ENCODE results near the gene NPY4R2. TPM values are rescaled to one million over a fixed set of nuclear protein-coding genes. Genes with fewer than 3 reads are reported as not detected.
"Not testable (repeated sequence)": the region's sequence is repeated elsewhere in the genome, so short reads cannot be mapped to it uniquely, and the experiment has no call there.

The NPY4R2 gene
- total and polyA plus RNA-seq, 2 donors (not counting 3 experiments of a cell fraction or from before 2014, with no cell fraction given): not detected

DNA sequence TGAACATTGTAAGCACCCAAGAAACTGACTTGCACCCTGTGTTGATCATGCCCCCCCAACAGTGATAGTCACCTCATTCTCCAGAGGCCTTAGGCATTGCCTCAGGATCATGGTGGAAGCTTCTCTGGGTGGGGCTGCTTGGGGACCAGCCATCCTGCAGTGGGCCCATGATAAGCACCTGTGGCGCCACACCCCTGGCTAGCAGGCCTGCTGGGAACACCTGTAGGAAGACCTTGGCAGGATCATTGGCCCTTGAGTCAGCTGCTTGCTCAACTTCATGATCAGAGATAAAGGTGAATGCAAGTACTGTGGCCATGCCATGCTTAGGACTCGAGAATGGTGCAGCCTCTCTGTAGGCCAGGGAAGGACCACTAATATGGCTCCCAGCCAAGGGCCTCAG lies 42.2 kb downstream of the NPY4R2 start:
- H3K27me3 ChIP-seq (ENCODE audit: control insufficient read depth in 2 of 2, insufficient read depth in 2 of 2, low read length in 2 of 2); H3K36me3 ChIP-seq (ENCODE audit: control insufficient read depth in 2 of 2, extremely low read depth in 1 of 2, insufficient read depth in 2 of 2, low read length in 2 of 2); H3K4me2 ChIP-seq (ENCODE audit: insufficient read depth, low read length); H3K9me3 ChIP-seq (replicated peaks; ENCODE audit: control insufficient read depth, insufficient read depth, low read length); H3K27ac ChIP-seq (ENCODE audit: insufficient read depth, low read depth, low read length); H3K9me1 ChIP-seq (replicated peaks; ENCODE audit: control insufficient read depth, extremely low read depth, insufficient read depth, low read length); H3K79me2 ChIP-seq (ENCODE audit: control insufficient read depth, insufficient read depth, low read length); intact Hi-C loops (cut with micrococcal nuclease); DNase-seq (ENCODE audit: low read depth, low spot score); H3K4me1 ChIP-seq (ENCODE audit: control insufficient read depth, extremely low read depth, insufficient read depth, low read length); H3K4me3 ChIP-seq (replicated peaks in 1 of 3; ENCODE audit: insufficient read depth in 1 of 3, low read depth in 1 of 3, low read length in 3 of 3); H3K9ac ChIP-seq (replicated peaks; ENCODE audit: extremely low read depth, insufficient read depth, low read length); CTCF ChIA-PET; H2AFZ ChIP-seq (ENCODE audit: low read depth, low read length); H4K20me1 ChIP-seq (replicated peaks; ENCODE audit: control insufficient read depth, extremely low read depth, insufficient read depth, low read length); POLR2A ChIA-PET; FAIRE-seq; dilution Hi-C loops (cut with MboI; ENCODE audit: extremely low pct_ligation_motif_present, low sequenced_read_pairs); BruUV-seq (replicated peaks): not testable (repeated sequence)

DNA sequence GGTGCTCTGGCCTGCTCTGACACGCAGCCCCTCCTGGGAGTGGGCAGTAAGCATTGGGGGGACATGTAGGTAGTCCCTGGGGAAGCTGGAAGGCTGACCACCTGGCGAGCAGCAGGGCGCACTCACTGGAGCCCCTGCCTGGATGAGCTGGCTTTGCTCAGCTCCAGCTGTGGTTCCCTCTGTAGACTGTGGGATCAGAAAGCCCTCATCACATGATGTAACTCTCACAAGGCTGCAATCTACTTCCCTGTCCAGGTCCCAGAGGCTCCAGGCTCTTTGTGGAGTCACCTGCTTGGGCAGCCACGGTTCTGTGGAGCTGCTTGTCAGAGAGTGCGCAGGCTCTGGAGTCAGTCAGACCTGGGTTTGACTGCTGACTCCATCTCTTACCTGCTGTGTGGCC lies 44.3 kb downstream of the NPY4R2 start:
- POLR2A ChIA-PET; H3K9me3 ChIP-seq (replicated peaks; ENCODE audit: control insufficient read depth, insufficient read depth, low read length); H3K9me1 ChIP-seq (replicated peaks; ENCODE audit: control insufficient read depth, extremely low read depth, insufficient read depth, low read length); H3K4me3 ChIP-seq (replicated peaks in 1 of 3; ENCODE audit: insufficient read depth in 1 of 3, low read depth in 1 of 3, low read length in 3 of 3); CTCF ChIA-PET; H4K20me1 ChIP-seq (replicated peaks; ENCODE audit: control insufficient read depth, extremely low read depth, insufficient read depth, low read length); H2AFZ ChIP-seq (ENCODE audit: low read depth, low read length); H3K4me1 ChIP-seq (ENCODE audit: control insufficient read depth, extremely low read depth, insufficient read depth, low read length); H3K27me3 ChIP-seq (ENCODE audit: control insufficient read depth in 2 of 2, insufficient read depth in 2 of 2, low read length in 2 of 2); BruUV-seq (replicated peaks); H3K4me2 ChIP-seq (ENCODE audit: insufficient read depth, low read length); H3K36me3 ChIP-seq (ENCODE audit: control insufficient read depth in 2 of 2, extremely low read depth in 1 of 2, insufficient read depth in 2 of 2, low read length in 2 of 2); dilution Hi-C loops (cut with MboI; ENCODE audit: extremely low pct_ligation_motif_present, low sequenced_read_pairs); DNase-seq (ENCODE audit: low read depth, low spot score); H3K9ac ChIP-seq (replicated peaks; ENCODE audit: extremely low read depth, insufficient read depth, low read length); intact Hi-C loops (cut with micrococcal nuclease); H3K27ac ChIP-seq (ENCODE audit: insufficient read depth, low read depth, low read length); FAIRE-seq; H3K79me2 ChIP-seq (ENCODE audit: control insufficient read depth, insufficient read depth, low read length): not testable (repeated sequence)

DNA sequence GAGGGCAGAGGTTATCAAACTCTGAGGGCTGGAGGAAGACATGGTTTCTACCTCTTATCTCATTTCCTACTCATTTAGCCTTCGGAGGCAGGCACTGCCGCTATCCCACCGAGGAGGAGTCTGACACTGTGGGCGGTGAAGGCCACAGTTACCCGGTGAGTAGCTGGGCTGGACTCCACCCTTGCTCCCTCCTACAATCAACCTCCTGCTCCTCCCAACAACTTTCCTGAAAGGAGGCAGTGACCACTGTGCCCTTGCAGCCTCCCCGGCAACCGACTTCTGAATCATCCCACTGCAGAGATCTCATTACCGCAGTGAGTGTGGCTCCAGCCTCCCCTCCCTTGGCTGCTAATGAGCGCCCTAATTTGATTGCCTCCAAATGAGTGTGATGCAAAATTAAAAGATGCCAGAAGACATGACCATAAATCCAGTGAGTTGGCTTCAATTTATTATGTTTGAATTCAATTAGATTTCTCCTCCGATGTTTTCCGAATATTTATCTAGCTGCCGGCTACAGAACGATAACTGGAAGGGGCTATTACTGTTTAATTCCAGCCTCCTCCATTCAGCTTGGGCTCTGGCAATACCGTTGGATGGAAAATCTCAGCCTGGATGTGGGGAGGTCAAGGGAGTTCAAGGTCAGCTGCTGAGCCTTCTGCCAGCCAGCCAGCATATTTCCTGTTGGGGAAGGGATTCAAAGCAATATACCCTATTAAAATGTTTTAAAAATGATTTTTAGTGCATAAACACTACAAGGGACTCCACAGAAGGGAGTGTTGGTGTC lies 46.0 kb downstream of the NPY4R2 start:
- POLR2A ChIA-PET; H3K36me3 ChIP-seq (ENCODE audit: control insufficient read depth in 2 of 2, extremely low read depth in 1 of 2, insufficient read depth in 2 of 2, low read length in 2 of 2); dilution Hi-C loops (cut with MboI; ENCODE audit: extremely low pct_ligation_motif_present, low sequenced_read_pairs); H3K9me1 ChIP-seq (replicated peaks; ENCODE audit: control insufficient read depth, extremely low read depth, insufficient read depth, low read length); H4K20me1 ChIP-seq (replicated peaks; ENCODE audit: control insufficient read depth, extremely low read depth, insufficient read depth, low read length); H3K27ac ChIP-seq (ENCODE audit: insufficient read depth, low read depth, low read length); H3K9ac ChIP-seq (replicated peaks; ENCODE audit: extremely low read depth, insufficient read depth, low read length); H3K4me2 ChIP-seq (ENCODE audit: insufficient read depth, low read length); H2AFZ ChIP-seq (ENCODE audit: low read depth, low read length); H3K79me2 ChIP-seq (ENCODE audit: control insufficient read depth, insufficient read depth, low read length); H3K9me3 ChIP-seq (replicated peaks; ENCODE audit: control insufficient read depth, insufficient read depth, low read length); H3K27me3 ChIP-seq (ENCODE audit: control insufficient read depth in 2 of 2, insufficient read depth in 2 of 2, low read length in 2 of 2); FAIRE-seq; H3K4me1 ChIP-seq (ENCODE audit: control insufficient read depth, extremely low read depth, insufficient read depth, low read length); intact Hi-C loops (cut with micrococcal nuclease); BruUV-seq (replicated peaks); DNase-seq (ENCODE audit: low read depth, low spot score); H3K4me3 ChIP-seq (replicated peaks in 1 of 3; ENCODE audit: insufficient read depth in 1 of 3, low read depth in 1 of 3, low read length in 3 of 3); CTCF ChIA-PET: not testable (repeated sequence)

DNA sequence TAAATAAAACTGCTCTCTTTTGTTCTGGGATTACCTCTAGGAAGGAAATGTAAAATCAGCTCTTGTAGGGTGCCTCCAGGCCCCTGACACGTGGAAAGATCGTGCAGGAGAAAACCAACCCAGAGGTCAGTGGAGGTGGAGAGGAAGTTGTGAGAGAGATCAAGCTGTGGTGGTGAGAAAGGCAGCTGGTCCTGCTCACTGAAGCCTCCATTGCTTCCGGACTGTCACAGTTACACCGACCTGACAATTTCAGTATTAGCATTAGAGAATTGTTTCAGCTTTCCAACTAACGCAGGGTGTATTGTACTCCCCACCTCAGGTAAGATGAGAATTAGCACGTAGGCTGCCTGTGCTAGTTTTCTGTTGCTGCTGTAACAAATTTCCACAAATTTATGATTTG lies 50.5 kb downstream of the NPY4R2 start:
- H3K27me3 ChIP-seq (ENCODE audit: control insufficient read depth in 2 of 2, insufficient read depth in 2 of 2, low read length in 2 of 2); H3K4me1 ChIP-seq (ENCODE audit: control insufficient read depth, extremely low read depth, insufficient read depth, low read length); H3K4me3 ChIP-seq (replicated peaks in 1 of 3; ENCODE audit: insufficient read depth in 1 of 3, low read depth in 1 of 3, low read length in 3 of 3); FAIRE-seq; H4K20me1 ChIP-seq (replicated peaks; ENCODE audit: control insufficient read depth, extremely low read depth, insufficient read depth, low read length); dilution Hi-C loops (cut with MboI; ENCODE audit: extremely low pct_ligation_motif_present, low sequenced_read_pairs); POLR2A ChIA-PET; H3K9ac ChIP-seq (replicated peaks; ENCODE audit: extremely low read depth, insufficient read depth, low read length); BruUV-seq (replicated peaks); intact Hi-C loops (cut with micrococcal nuclease); CTCF ChIA-PET; H3K9me1 ChIP-seq (replicated peaks; ENCODE audit: control insufficient read depth, extremely low read depth, insufficient read depth, low read length); H3K4me2 ChIP-seq (ENCODE audit: insufficient read depth, low read length); H3K79me2 ChIP-seq (ENCODE audit: control insufficient read depth, insufficient read depth, low read length); H3K9me3 ChIP-seq (replicated peaks; ENCODE audit: control insufficient read depth, insufficient read depth, low read length); DNase-seq (ENCODE audit: low read depth, low spot score); H2AFZ ChIP-seq (ENCODE audit: low read depth, low read length); H3K27ac ChIP-seq (ENCODE audit: insufficient read depth, low read depth, low read length); H3K36me3 ChIP-seq (ENCODE audit: control insufficient read depth in 2 of 2, extremely low read depth in 1 of 2, insufficient read depth in 2 of 2, low read length in 2 of 2): not testable (repeated sequence)

Data from endothelial cell of umbilical vein (primary cell).